ENCODE data around the gene ZIC2.

Gene ZIC2

DNA sequence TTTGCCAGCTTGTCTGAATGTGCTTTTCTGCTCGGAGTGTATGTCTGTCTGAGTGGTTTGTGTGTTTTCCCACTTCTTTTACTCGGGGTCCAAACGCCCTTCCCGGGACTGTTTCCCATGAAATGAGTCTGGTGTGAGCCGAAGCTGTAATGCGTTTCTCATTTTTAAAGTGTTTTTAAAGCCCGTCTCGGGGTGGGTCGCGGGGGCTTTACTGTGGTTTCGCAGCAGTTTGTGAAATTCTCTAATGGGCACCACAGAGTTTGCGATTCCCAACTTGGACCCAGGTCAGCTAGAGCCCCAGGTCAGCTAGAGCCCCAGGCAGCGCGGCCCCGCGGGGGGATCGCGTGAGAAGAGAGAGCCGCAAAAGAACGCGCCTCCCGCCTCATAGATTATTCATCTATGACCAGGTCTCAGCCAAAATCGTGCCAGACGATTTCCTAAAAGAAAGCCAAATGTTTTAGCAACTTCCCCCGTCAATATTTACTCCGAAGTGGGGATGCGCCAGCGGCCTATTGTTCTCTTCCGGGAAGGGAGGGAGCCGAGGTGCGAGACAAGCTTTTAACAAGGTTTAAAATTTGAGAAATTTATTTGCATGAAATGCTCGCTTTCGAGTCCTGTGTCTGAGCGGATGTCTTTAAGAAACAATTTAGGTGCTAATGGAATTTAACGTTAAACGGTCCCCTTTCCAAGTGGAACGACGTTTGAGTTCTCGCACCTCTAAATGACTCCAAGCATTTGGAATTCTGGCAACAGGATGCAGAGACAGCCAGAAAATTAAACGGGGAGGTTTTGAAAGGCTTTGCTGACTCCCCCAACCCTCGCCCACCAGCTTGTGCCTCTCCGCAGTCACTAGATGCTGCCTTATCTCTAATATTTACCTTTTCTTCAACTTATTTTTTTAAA lies 2.2 kb downstream of the ZIC2 start:
- Histone ChIP-seq H3K4me3 (ENCODE audit: low read length) (no peak overlapping the region), H3K9ac (ENCODE audit: low read length) (no peak overlapping the region), H3K27me3 (replicated peaks; ENCODE audit: control insufficient read depth, insufficient read depth, low read length) (peaks cover 60% of the 10 kb centered on the region), H3K9me3 (ENCODE audit: control insufficient read depth, low read length) (peaks cover 13% of the 10 kb centered on the region), H3K36me3 (ENCODE audit: control insufficient read depth, insufficient read depth, low read length, severe bottlenecking) (no peaks in the 10 kb centered on the region), H3K4me1 (ENCODE audit: control insufficient read depth, insufficient read depth, low read length) (peaks cover 2% of the 10 kb centered on the region)
- no peak for DNase-seq (ENCODE audit: low read depth)

DNA sequence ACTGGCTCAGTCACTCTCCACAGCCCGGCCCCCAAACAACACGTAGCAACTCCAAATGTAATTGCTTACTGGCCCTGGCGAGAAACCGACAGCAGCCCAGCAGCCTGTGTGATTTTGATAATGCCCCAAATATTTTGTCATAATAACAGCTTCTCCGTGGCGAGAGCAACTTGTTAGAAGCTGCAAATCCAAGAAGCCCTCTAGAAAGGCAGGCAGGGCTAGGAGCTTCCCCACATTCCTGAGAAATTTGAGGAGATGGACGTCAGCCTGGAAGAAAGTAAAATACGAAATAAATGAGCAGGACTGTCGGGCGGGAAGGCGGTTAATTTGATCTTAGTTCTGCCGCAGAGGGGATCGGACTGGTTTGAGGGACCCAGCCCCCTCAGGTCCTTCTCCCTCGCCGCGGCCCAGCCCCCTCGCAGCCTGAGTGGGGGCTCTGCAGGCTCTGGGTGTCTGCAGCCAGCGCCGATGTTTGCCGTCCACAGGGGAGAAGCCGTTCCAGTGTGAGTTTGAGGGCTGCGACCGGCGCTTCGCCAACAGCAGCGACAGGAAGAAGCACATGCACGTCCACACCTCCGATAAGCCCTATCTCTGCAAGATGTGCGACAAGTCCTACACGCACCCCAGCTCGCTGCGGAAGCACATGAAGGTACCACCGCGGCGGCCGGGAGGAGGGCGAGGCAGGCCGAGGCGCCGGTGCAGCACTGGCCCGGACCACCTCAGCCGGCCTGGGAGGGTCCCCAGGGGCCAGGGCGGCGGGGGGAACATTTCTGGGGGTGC lies 3.1 kb downstream of the ZIC2 start:
- Histone ChIP-seq H3K9ac (ENCODE audit: low read length) (no peak overlapping the region), H3K4me3 (ENCODE audit: low read length) (no peak overlapping the region), H3K36me3 (ENCODE audit: control insufficient read depth, insufficient read depth, low read length, severe bottlenecking) (no peaks in the 10 kb centered on the region), H3K4me1 (ENCODE audit: control insufficient read depth, insufficient read depth, low read length) (peaks cover 2% of the 10 kb centered on the region), H3K9me3 (ENCODE audit: control insufficient read depth, low read length) (peaks cover 14% of the 10 kb centered on the region), H3K27me3 (replicated peaks; ENCODE audit: control insufficient read depth, insufficient read depth, low read length) (peaks cover 64% of the 10 kb centered on the region)
- DNase-seq (ENCODE audit: low read depth) = no peak

DNA sequence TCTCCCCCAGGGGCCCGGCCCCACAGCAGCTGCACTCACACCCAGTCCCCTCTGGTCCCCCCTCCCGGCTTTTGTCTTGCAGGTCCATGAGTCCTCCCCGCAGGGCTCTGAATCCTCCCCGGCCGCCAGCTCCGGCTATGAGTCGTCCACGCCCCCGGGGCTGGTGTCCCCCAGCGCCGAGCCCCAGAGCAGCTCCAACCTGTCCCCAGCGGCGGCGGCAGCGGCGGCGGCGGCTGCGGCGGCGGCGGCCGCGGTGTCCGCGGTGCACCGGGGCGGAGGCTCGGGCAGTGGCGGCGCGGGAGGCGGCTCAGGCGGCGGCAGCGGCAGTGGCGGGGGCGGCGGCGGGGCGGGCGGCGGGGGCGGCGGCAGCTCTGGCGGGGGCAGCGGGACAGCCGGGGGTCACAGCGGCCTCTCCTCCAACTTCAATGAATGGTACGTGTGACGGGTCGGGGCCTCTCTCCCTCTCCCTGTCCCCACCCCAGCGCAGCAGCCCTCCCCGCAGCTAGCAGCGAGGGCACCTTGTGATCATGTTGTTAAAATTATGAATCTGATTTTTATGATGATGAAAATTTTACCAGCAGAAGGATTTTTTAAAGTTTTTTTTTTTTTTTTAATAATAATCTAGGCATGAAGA lies 3.8 kb downstream of the ZIC2 start:
- Histone ChIP-seq H3K4me1 (ENCODE audit: control insufficient read depth, insufficient read depth, low read length) (no peaks in the 10 kb centered on the region), H3K9me3 (ENCODE audit: control insufficient read depth, low read length) (peaks cover 18% of the 10 kb centered on the region), H3K27me3 (replicated peaks; ENCODE audit: control insufficient read depth, insufficient read depth, low read length) (peaks cover 71% of the 10 kb centered on the region), H3K36me3 (ENCODE audit: control insufficient read depth, insufficient read depth, low read length, severe bottlenecking) (no peaks in the 10 kb centered on the region), H3K4me3 (ENCODE audit: low read length) (no peak overlapping the region), H3K9ac (ENCODE audit: low read length) (no peak overlapping the region)
- no peak for DNase-seq (ENCODE audit: low read depth)

- Histone ChIP-seq H3K9me3 (ENCODE audit: control insufficient read depth, low read length) (peaks cover 18% of the 10 kb centered on the region), H3K4me3 (ENCODE audit: low read length) (no peak overlapping the region), H3K9ac (ENCODE audit: low read length) (no peak overlapping the region), H3K27me3 (replicated peaks; ENCODE audit: control insufficient read depth, insufficient read depth, low read length) (peaks cover 78% of the 10 kb centered on the region), H3K36me3 (ENCODE audit: control insufficient read depth, insufficient read depth, low read length, severe bottlenecking) (no peaks in the 10 kb centered on the region), H3K4me1 (ENCODE audit: control insufficient read depth, insufficient read depth, low read length) (no peaks in the 10 kb centered on the region)
- DNase-seq (ENCODE audit: low read depth) = no peak
Observed at GRCh38 chr13:99985886-99986527, 4.4 kb downstream of the ZIC2 start.

DNA sequence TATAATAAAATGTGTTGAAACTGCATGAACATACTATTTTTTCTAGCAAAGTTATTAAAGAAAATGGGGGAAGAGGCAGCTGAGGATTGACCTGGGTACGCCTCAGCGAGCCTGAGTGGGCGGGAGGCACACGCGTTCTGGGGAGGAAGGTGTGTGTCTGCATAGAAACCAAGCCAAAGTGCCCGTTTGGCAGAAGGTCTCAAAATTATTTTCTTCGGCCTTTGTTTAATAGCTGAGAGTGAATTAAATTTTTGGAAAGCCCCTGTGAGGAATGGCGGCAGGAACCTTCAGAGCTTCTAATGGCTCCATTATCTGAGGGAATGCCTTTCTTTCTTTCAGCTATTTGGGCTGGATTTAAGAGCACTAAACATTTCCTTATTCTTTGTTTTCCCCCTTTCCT lies 5.2 kb downstream of the ZIC2 start:
- H3K4me1 ChIP-seq (ENCODE audit: control insufficient read depth, insufficient read depth, low read length) = no peaks in the 10 kb centered on the region
- no peak overlapping the region for H3K4me3 ChIP-seq (ENCODE audit: low read length)
- DNase-seq (ENCODE audit: low read depth) = no peak
- H3K9ac ChIP-seq (ENCODE audit: low read length) = no peak overlapping the region
- H3K27me3 ChIP-seq (replicated peaks; ENCODE audit: control insufficient read depth, insufficient read depth, low read length) = peaks cover 85% of the 10 kb centered on the region
- H3K36me3 ChIP-seq (ENCODE audit: control insufficient read depth, insufficient read depth, low read length, severe bottlenecking) = no peaks in the 10 kb centered on the region
- peaks cover 18% of the 10 kb centered on the region for H3K9me3 ChIP-seq (ENCODE audit: control insufficient read depth, low read length)

DNA sequence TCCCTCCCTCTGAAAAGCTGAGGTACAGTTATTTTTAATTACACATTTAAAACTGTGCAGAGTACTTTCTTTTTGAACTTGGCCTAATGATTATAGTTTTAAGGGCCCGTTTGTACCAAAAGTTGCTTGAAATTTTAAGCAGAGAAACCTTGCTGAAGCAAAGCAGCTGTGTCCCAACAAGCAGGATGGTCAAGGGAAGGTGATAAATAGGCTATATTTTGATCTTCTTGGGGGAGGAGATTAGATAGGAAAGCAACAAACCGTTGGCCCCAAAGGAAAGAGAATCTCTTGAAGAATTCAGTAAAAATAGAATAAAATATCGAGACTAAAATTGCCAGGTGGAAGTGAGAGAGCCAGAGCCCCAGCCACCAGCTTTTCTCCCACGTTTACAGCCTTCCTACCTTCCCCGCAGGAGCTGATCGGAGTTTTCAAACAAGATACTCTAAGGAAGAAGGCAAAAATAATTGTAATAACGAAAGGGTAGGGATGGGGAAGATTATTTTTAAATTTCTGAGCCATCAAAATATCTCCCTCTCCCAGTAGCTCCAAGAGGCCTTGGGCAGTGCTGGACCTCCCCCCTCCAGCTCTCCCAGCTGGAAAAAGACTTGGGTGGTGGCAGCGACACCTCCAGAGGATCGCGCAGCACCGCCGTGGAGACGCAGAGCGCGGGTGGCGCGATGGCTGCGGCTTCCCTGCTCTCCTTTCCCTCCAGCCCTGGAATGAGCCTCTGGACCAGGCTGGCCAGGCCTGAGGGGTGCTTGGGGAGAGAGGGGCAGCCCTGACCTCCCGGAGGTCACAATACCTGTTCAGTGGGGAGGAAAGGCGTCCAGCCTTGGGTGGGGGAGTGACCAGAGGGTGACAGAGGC lies 5.8 kb downstream of the ZIC2 start:
- Histone ChIP-seq H3K9ac (ENCODE audit: low read length) (no peak overlapping the region), H3K4me1 (ENCODE audit: control insufficient read depth, insufficient read depth, low read length) (no peaks in the 10 kb centered on the region), H3K9me3 (ENCODE audit: control insufficient read depth, low read length) (peaks cover 18% of the 10 kb centered on the region), H3K4me3 (ENCODE audit: low read length) (no peak overlapping the region), H3K36me3 (ENCODE audit: control insufficient read depth, insufficient read depth, low read length, severe bottlenecking) (no peaks in the 10 kb centered on the region), H3K27me3 (replicated peaks; ENCODE audit: control insufficient read depth, insufficient read depth, low read length) (peaks cover 92% of the 10 kb centered on the region)
- DNase-seq (ENCODE audit: low read depth) = no peak

GRCh38 chr13:99988529-99989275 lies 7.1 kb downstream of the ZIC2 start:
- H3K9me3 ChIP-seq (ENCODE audit: control insufficient read depth, low read length) = peaks cover 11% of the 10 kb centered on the region
- no peaks in the 10 kb centered on the region for H3K36me3 ChIP-seq (ENCODE audit: control insufficient read depth, insufficient read depth, low read length, severe bottlenecking)
- no peak for DNase-seq (ENCODE audit: low read depth)
- no peak overlapping the region for H3K9ac ChIP-seq (ENCODE audit: low read length)
- H3K4me1 ChIP-seq (ENCODE audit: control insufficient read depth, insufficient read depth, low read length) = no peaks in the 10 kb centered on the region
- H3K4me3 ChIP-seq (ENCODE audit: low read length) = no peak overlapping the region
- H3K27me3 ChIP-seq (replicated peaks; ENCODE audit: control insufficient read depth, insufficient read depth, low read length) = peaks cover 93% of the 10 kb centered on the region

- Histone ChIP-seq H3K36me3 (ENCODE audit: control insufficient read depth, insufficient read depth, low read length, severe bottlenecking) (no peaks in the 10 kb centered on the region), H3K4me3 (ENCODE audit: low read length) (no peak overlapping the region), H3K4me1 (ENCODE audit: control insufficient read depth, insufficient read depth, low read length) (no peaks in the 10 kb centered on the region), H3K9ac (ENCODE audit: low read length) (no peak overlapping the region), H3K9me3 (ENCODE audit: control insufficient read depth, low read length) (peaks cover 5% of the 10 kb centered on the region), H3K27me3 (replicated peaks; ENCODE audit: control insufficient read depth, insufficient read depth, low read length) (peaks cover 93% of the 10 kb centered on the region)
- DNase-seq (ENCODE audit: low read depth) = no peak
Observed at GRCh38 chr13:99989276-99990125, 7.9 kb downstream of the ZIC2 start.

- Histone ChIP-seq H3K9me3 (ENCODE audit: control insufficient read depth, low read length) (peaks cover 11% of the 10 kb centered on the region), H3K27me3 (replicated peaks; ENCODE audit: control insufficient read depth, insufficient read depth, low read length) (peaks cover 95% of the 10 kb centered on the region), H3K9ac (ENCODE audit: low read length) (no peak overlapping the region), H3K36me3 (ENCODE audit: control insufficient read depth, insufficient read depth, low read length, severe bottlenecking) (no peaks in the 10 kb centered on the region), H3K4me1 (ENCODE audit: control insufficient read depth, insufficient read depth, low read length) (no peaks in the 10 kb centered on the region), H3K4me3 (ENCODE audit: low read length) (no peak overlapping the region)
- no peak for DNase-seq (ENCODE audit: low read depth)
Observed at GRCh38 chr13:99990126-99990977, 8.8 kb downstream of the ZIC2 start.

Data from adipocyte (in vitro differentiated cells).